NCI-H1105 treated with DMSO at 0.1 percent for 48 hours (cell line): ENCODE measurements around the gene KRT71.
A peak's percentile ranks its signal among the peaks of the same experiment; 100 is the strongest.
"Not testable (repeated sequence)": the region's sequence is repeated elsewhere in the genome, so short reads cannot be mapped to it uniquely, and the experiment has no call there.

Experiments used
- DNase-seq: peaks from one replicate; lab custom pipeline; 2025; lab: John Stamatoyannopoulos, UW

Gene KRT71

DNA sequence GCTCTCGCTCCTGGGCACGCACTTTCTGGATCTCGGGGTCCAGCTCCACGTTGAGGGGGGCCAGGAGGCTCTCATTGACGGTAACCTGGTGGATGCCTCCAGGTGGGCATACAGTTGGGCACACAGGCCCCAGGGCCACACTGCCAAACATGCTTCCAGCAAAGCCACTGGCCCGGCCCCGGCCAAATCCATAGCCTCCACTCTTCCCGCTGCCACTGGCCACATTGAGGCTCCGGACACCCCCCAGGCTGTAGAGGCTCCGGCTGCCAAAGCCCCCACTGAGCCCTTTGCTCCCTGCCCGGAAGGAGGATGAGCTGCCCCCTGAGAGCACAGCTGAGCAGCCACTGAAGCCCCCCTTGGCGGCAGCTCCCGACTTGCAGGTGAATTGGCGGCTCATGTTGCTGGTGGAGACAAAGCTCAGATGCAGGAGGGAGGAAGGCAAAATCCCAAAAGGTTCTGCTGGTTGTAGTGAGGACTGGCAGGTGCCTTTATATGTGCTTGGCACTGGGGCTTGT lies at the start of gene KRT71:
Gene KRT71, minus strand, starts transcription at position 465 of the 515 bp plus-strand sequence. Its CDS starts 68 bp downstream, at position 397.
- no peak for DNase-seq

DNA sequence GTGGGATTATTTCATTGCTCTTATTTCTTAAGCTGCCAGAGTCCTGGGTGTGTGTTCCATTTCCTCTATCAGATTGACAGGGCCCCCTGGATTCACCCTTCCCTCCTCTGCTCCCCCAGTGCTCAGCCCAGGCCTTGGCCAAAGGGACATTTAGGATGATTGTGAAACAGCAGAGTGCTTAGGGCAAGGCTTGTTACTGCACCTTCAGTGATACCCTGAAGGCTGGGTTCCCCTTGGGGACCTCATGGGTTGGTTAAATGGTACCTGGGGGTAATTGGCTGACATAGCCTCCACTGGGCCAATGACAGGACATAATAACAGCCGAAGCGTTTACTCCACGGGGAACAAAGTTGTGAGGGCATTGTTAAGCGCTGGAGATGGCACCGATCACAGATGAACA lies 49.6 kb upstream of the KRT71 start:
- DNase-seq = no peak

DNA sequence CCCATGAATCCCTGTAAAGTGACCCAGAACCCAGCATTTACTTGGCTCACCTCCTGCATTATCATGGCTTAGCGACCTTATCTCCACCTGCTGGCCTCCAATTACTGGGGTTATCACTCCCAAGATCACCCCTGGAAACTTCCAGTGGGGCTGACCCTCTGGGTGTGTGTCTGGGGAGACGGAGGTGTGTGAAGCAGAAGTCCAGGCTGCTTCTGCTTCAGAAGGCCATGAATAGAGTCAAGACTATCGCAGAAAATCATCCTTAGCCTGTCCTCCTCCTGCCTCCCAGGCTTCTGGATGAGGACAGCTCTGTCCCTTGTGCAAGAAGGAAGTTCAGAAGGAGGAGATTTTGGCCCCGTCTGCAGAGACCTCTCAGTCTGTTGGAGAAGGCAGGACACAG lies 48.7 kb upstream of the KRT71 start:
- DNase-seq = no peak

DNA sequence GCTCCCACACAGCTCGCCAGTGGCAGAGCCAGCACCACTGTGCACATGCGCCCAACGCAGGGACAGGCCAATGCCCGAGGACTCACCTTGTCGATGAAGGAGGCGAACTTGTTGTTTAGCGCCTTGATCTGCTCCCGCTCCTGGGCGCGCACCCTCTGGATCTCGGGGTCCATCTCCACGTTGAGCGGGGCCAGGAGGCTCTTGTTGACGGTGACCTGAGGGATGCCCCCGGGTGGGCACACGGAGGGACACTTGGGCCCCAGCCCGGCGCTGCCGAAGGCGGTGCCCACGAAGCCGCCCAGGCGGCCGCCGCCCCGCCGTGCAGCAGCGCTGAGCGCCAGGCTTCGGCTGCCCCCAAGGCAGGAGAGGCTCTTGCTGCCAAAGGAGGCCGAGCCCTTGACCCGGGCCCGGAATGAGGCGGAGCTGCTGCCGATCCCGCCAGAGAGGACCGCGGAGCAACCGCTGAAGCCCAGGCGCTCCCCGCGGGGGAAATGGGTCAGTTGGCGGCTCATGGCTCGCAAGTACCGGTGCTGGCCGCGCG lies 48.1 kb upstream of the KRT71 start, which contains the start of gene KRT72:
Gene KRT72, minus strand, starts transcription at position 523 of the 541 bp plus-strand sequence. Its CDS starts 11 bp downstream, at position 512.
- DNase-seq = no peak

DNA sequence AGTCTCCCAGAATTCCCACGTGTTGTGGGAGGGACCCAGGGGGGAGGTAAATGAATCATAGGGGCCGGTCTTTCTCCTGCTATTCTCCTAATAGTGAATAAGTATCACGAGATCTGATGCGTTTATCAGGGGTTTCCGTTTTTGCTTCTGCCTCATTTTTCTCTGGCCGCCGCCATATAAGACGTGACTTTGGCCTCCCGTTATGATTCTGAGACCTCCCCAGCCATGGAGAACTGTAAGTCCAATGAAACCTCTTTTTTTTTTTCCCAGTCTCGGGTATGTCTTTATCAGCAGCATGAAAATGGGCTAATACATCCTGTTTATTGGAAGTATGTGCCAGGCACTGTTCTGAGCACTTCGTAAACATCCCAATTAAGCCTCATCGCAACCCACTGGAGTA lies 47.5 kb upstream of the KRT71 start:
- no peak for DNase-seq

DNA sequence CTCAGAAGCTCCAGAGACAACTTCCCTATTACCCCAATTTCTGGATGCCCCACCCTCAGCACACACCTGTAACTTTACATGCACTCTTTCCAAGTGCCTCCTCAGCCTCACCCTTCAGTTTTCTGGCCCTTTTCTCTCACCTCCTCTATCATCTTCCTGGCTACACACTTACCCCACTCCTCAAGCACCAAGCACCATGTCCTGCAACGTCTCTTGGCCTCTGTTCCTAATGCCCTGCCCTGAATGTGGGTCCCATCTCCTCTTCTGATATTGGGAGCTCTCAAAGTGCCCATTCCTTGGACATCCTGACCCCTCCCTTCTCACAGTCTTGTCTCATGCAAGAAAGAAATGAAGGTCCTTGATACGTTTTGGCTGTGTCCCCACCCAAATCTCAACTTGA lies 47.1 kb upstream of the KRT71 start:
- no peak for DNase-seq

DNA sequence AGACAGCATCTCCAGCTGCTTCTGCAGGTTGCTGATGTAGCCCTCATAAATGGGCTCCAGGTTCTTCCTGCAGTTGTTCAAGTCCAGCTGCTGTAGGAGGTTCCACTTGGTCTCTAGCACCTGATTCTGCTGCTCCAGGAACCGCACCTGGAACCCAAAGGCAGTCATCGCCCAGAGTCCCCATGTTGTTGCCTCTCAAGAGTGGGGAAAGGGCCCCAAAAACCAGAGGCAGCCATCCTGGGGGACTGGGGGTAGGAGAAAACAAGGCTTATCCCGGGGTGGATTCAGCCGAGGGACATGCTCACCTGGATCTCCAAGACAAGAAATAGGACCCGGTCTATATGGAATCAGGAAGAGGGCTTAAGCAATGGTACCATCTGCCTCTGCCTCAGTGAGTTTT lies 46.0 kb upstream of the KRT71 start:
- no peak for DNase-seq

DNA sequence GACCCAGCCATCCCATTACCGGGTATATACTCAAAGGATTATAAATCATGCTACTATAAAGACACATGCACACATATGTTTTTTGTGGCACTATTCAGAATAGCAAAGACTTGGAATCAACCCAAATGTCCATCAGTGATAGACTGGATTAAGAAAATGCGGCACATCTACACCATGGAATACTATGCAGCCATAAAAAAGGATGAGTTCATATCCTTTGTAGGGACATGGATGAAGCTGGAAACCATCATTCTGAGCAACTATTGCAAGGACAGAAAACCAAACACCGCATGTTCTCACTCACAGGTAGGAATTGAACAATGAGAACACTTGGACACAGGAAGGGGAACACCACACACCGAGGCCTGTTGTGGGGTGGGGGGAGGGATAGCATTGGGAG lies 41.3 kb upstream of the KRT71 start:
- not testable (repeated sequence) for DNase-seq

DNA sequence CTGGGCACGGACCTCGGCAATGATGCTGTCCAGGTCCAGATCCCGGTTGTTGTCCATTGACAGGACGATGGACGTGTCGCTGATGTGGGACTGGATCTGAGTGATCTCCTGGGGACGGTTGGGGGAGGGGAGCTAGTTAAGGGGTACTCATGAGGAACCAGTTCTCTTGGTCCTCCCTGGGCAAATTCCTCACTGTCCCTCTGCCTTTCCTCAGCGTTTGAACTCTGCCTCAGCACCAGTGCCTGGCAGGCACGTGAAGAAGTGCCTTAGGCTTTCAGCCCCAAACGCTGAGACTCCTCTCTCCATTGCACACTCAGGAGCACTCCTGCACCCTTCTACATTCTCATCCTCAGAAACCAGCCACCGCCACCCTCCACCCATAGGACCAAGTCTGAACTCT lies 38.6 kb upstream of the KRT71 start:
- DNase-seq = no peak

DNA sequence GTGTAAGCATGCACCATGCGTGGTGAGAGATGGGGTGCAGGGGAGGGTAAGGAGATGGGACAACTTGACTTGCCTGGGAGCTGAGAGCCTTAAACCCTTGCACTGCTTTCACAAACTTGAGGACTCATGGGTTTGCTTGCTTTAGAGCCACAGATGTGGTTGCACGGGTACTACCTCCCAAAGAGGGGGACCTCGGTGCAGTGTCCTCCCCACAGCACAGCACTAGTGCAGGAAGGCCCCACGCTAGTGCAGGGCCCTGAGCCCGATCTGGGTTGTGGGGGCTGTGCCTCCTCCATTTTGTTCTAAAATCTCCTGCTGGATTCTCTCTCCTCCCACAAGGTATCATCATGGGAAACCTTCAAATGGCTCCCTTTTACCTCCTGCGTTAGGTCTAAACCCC lies 37.1 kb upstream of the KRT71 start:
- DNase-seq = no peak

DNA sequence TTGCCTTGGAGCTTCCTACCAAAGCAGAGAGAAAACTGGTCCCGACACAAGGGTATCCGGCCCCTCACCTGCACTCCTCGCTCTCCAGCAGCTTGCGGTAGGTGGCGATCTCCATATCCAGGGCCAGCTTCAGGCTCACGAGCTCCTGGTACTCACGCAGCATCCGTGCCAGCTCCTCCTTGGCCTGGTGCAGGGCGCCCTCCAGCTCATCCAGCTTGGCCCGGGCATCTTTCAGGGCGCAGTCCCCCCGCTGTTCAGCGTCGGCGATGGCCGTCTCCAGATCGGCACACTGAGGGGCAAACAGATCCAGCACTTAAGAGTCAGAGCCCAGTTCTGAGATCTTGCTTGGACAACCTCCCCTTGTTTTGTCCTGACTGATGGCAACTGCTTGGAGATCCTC lies 34.6 kb upstream of the KRT71 start:
- DNase-seq = no peak

DNA sequence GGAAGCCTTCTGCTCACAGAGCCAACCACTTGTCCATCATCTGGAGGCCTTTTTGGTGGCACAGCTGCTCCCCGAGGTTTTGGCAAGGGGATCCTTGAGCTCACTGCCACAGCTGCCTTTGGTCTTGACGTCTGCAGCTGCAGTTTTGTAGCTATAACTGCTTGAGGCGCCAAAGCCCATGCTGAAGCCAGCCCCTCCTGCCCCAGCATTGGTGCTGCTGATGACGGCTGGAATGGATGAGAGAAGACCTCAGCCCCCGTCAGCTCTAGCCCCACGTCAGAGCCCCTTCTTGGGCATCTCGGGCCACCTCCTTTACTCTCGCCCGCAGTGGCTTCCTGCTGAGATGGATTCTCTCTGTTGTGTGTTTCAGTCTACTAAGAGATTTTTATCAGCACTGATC lies 33.0 kb upstream of the KRT71 start:
- no peak for DNase-seq

DNA sequence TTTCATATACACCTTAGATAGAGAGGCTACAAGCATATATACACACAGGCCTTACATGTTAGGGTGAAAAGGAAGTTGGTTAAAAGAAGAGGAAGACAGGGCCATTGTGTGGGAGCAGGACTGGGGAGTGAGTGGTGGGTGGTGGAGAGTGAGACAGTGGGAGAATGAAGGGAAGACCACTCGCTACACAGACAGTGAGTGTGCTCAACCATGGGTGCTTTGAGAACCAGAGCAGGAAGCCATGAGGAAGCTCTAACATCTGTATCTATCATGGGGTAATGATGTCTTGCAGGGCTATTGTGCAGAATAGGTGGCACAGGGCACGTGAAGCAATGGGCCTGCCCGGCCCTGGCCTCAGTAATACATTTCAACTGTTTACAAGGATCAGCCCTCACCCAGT lies 32.1 kb upstream of the KRT71 start:
- DNase-seq = no peak

DNA sequence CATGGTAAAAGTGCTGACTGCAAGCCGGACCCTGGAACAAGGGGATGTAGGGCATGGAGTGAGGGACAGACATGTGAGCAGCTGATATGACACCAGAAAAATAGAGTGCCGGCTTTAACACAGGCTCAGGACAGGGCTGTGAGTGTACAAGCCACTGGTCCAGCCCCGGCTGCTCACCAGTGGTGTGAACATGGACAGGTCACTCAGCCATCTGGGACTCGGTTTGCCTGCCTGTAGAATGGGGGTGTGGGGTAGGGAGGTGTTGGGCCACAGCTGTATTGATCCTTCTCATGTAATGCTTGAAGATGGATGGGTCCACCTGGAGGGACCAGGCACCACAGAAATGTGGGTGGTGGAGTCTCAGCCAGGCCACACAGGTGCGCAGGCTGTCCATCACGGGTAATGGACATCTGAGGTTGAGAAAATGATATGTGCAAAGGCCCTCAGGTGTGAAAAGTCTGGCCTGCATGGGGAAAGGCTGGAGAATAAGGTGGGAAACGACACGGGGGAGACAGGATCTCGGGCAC lies 31.3 kb upstream of the KRT71 start:
- no peak for DNase-seq

DNA sequence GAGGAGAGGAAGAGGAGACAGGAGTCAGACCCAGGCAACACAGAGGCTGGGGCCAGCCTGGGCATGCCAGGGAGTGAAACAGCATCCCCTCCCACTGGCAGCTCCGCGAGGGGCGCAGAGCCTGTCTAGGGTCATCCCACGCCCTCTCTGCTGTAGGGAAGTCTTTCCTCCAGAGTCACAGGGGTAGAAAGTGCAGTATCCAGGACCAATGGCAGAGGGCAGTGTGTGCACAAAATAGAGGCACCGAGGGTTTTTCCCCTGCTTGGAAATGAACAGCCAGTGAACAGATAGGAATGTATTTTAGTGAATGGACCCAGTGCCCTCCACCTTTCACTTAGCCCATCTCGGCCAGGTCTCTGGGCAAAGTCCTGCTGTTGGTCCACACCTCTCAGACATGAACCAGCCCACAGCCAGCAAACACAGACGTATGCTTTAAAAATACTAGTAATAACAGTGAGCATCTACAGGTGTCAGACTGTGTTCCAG lies 30.1 kb upstream of the KRT71 start:
- peak; percentile 73 for DNase-seq

DNA sequence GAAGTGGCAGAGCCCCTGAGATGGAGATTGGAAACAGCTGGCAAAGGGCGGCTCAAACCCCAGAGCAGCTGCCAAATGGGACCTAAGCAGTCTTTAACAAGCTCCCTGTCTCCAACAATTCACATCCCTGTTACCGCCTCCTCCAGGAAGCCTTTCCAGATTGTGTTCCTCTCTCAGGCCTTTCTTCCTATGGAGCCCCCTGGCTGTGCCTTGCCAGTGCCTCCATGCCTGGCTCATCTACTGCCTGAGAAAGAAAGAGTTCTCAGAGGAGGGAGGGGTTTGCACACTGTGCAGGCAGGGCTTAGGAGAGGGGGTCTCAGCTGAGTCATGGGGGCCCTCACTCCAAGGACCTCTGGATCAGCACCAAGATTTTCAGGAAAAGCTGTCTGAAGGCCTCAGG lies 29.5 kb upstream of the KRT71 start:
- DNase-seq = no peak

DNA sequence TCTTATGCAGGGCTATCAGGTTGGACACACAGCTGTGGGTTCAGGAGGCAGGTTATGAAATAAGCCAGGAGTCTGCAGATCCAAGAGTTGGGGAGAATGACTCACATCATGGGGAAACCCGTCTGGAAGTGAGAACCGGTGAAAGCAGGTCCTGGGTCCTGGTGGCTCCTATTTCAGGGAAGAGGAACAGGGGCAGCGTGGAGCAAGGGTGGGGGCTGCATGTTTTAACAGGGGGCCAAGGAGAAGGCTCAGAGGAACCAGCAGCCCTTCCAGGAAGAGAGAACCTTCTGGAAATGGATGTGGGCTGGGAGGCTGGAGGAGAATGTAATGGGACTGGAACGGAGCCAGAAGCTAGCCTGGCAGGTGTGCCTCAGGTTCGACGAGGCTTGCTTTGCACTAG lies 28.5 kb upstream of the KRT71 start:
- DNase-seq = peak; percentile 19

DNA sequence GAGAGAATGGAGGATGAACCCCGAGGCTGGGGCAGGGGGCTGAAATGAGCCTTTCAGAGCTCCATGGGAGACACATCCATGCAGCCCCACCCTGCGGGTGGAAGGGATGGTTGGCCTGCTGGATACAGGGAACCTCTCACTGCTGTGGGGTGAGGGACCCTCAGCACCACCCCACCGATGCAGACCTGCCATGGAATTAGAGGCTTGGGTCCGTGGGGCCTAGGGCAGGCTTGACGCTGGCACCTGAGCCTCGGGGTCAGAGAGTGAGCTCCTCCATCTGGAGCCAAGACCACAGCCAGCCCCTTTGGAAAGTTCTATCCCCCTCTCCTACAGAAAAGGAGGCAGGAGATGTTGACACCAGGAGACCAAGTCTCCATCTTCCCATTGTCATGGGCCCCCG lies 28.1 kb upstream of the KRT71 start:
- DNase-seq = no peak

DNA sequence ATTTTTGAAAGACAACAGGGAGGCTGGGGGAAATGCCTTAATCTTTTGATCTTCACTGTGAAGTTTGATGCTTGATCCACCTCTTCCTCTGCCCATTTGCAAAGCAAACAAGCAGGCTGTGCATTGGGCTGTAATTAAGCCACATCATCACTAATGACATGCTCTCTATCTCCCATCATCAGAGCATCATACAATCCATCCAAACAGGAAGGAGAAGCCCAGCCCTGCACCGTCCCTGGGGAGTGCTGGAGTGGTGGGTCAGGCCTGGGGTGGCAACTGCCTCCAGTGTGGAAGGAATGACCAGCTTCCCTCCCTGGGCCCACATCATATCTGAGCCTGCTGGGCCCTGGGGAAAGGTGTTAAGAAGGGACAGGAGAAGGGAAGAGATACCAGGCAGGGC lies 27.6 kb upstream of the KRT71 start:
- peak; percentile 31 for DNase-seq

DNA sequence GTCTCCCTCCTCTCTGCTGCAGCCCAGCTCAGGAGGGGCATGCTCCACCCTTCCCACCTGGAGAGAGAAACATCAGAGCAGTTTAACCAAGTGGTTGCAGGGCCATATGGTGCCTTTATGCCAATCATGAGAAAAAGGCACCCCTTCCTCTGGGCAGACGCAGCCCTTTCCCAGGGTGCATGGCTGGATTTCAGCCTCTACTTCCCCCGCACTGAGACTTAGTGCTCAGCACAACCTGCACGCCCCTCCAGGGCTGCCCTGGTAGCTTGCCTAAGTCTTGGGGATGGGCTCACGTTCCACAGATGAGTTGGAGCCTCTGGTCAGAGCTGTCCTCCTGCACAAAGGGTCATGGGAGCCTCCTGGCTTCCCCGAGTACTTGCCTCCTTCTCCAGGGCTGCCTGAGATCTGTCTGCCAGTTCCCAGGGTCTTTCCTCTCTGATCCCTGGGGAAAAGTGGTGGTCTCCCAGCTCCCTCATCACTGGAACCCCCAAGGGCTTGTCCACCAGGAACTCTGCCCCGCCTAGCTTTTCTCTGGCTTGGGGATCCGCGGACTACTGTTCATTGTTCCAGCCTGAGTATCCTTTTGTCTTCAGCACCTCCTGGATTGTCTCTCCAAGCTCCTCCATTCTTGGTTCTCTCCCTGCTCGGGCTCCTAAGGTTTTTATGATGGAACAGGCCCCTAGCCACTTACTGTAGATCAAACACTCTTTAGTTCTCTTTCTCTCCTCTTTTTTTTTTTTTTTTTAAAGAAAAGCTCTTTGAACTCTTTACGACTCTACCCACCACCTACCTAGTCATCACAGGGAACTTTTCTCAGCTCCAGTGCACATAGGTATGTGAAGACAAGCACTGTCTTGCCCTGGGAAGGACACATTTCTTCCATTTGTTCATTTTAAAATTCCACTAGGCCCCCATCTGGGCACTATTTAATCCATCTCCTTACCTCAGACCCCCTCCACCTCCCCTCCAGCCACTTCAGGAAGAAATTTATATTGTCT lies 26.8 kb upstream of the KRT71 start:
- no peak for DNase-seq

DNA sequence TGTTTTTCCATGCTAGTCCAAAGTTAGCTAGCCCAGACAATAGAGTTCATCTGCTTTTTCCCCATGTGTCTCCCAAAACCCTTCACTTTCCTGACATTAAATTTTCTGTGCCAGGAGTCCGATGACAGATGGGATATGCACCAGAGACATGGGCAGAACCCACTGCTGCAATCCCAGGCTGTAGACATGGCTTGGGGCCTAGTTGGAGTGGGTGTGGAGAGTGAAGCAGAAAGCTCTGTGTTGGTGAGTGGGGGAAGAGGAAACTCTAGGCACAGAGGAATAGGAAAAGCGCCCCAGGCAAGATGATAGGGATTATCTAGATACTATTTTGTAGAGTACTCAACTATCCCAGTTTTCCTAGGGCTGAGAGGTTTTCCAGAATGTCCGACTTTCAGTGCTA lies 25.5 kb upstream of the KRT71 start:
- no peak for DNase-seq

DNA sequence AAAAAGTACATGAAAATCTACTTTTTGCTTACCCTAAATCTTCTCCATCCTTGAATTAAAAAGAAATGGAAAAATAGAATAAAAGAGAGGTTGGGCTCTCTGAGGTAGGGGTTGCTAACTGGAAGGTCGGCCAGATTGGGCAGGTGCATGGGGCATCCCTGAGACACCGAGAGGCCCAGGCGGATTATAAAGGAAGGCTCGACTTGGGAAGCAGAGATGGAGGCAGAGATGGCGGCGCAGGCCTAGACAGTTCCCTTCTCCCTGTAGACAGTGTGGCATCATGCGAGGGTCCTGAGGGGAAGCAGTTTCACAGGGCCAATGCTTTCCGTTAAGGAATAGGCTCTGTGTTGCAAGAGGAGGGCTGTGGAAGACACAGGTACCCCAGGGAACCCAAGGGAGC lies 24.4 kb upstream of the KRT71 start:
- DNase-seq = no peak

DNA sequence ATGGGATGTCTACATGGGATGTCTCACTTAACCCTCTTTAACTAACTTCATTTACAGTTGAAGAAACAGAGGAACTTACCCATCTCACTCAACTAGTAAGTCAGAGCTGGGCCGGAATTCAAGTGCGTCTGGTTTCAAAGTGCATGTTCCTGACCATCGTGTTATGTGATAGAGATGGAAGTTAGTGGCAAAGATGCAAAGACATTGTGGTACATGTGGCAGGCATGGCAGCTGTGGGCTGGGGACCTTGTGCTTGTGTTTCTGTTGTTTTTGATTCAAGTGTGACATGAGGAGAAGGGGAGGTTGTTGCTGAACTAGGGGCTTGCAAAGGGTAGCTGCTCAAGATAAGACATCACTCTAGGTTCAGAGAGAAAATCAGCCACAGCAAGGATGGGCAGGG lies 23.0 kb upstream of the KRT71 start:
- no peak for DNase-seq
